Stomach smooth muscle (tissue), 2 donors: ENCODE measurements around the gene MYDGF.

Experiments used
- H3K27ac ChIP-seq: one replicate; pipeline ENCODE4 v1.7.0; 2013; ENCODE audit warnings: mild to moderate bottlenecking, low read length, inconsistent platforms
- H3K27me3 ChIP-seq, 2 donors: one replicate each; pipeline ENCODE4 v1.7.0; 2013; ENCODE audit warnings: low read length in 2 of 2; ENCODE audit not compliant: insufficient read depth in 2 of 2, control insufficient read depth in 1 of 2
- H3K36me3 ChIP-seq, 2 donors: one replicate each; pipeline ENCODE4 v1.7.0; 2013; ENCODE audit warnings: low read length in 2 of 2; ENCODE audit not compliant: control insufficient read depth in 2 of 2, insufficient read depth in 2 of 2
- H3K4me1 ChIP-seq: one replicate; pipeline ENCODE4 v1.7.0; 2013; ENCODE audit warnings: low read length; ENCODE audit not compliant: control insufficient read depth, insufficient read depth
- H3K4me3 ChIP-seq, 2 donors: one replicate each; pipeline ENCODE4 v1.7.0; 2013; ENCODE audit warnings: low read length in 2 of 2
- H3K9ac ChIP-seq, 2 donors: one replicate each; pipeline ENCODE4 v1.7.0; 2013; ENCODE audit warnings: low read length in 2 of 2, mild to moderate bottlenecking in 1 of 2
- H3K9me3 ChIP-seq, 2 donors: one replicate each; pipeline ENCODE4 v1.7.0; 2013; ENCODE audit warnings: low read length in 2 of 2; ENCODE audit not compliant: control insufficient read depth in 2 of 2
- donor health status: healthy.
- donor health status: Pancreatic carcinoma.

The MYDGF gene

GRCh38 chr19:4699826-4700692 lies 29.9 kb upstream of the MYDGF start:
- H3K4me3 ChIP-seq, result no peak overlapping the region
- no peak overlapping the region for H3K27ac ChIP-seq
- no peaks in the 10 kb centered on the region for H3K27me3 ChIP-seq
- H3K9me3 ChIP-seq, result no peaks in the 10 kb centered on the region
- H3K36me3 ChIP-seq, result peaks cover 52 to 69% of the 10 kb centered on the region in 2 donors
- no peak overlapping the region for H3K9ac ChIP-seq
- H3K4me1 ChIP-seq, result no peaks in the 10 kb centered on the region

DNA sequence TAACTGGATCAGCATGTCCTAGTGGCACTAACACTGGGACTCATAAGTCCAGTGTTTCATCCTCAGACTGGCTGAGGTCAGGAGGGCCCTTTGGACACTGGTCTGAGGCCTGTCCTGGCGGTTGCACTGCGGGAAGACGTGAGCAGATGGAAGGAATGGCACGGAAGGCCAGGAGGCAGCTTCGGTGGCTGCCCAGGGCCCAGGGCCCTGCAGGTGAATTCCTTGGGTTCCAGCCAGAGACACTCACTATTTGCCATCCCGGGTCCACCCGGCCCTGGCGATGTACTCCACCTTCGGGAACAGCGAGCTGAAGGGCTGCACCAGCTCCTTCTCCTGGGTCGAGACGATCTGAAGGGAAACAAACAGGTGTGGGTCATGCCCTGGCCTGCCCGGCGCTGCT lies 27.2 kb upstream of the MYDGF start:
- Histone ChIP-seq H3K36me3 (peaks cover 60 to 80% of the 10 kb centered on the region in 2 donors), H3K4me1 (no peaks in the 10 kb centered on the region), H3K4me3 (no peak overlapping the region), H3K9ac (no peak overlapping the region), H3K9me3 (no peaks in the 10 kb centered on the region), H3K27ac (no peak overlapping the region), H3K27me3 (no peaks in the 10 kb centered on the region)

- Histone ChIP-seq H3K9ac (no peak overlapping the region), H3K9me3 (no peaks in the 10 kb centered on the region), H3K4me3 (no peak overlapping the region), H3K27ac (no peak overlapping the region), H3K36me3 (peaks cover 59 to 68% of the 10 kb centered on the region in 2 donors), H3K4me1 (no peaks in the 10 kb centered on the region), H3K27me3 (no peaks in the 10 kb centered on the region)
Observed at GRCh38 chr19:4695224-4695731, 25.1 kb upstream of the MYDGF start.

DNA sequence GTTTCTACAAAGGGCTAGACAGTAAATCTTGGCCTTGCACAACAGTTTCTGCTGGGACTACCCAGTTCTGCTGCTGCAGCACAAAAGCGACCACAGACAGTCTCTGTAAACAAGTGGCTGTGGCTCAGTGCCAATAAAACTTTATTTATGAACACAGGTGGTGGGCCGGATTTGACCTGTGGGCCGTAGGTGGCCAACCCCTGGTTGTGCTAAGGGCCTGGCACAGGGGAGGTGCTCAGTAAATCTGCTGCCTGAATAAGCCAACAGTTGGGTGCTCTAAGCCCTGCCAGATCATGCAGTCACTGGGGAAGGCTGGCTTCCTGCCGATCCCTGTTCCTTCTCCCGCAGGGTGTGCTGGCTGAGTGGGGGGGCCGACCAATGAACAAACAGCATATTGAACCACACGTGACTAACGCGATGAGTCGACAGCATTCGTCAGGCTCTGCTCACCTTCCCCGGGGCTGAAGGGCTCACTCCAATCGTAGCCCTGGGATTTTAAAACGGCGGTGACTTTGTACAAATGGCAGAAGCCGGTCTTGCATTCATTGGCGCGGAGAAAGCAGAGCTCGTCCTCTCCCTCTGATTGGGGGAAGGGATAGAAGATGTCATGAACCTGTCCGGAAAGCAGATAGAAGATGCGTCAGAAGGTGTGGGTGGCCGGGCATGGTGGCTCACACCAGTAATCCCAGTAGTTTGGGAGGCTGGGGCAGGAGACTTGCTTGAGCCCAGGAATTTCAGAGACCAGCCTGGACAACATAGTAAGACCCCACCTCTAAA lies 24.3 kb upstream of the MYDGF start:
- Histone ChIP-seq H3K4me3 (no peak overlapping the region), H3K36me3 (peaks cover 66 to 67% of the 10 kb centered on the region in 2 donors), H3K9ac (no peak overlapping the region), H3K27ac (no peak overlapping the region), H3K4me1 (no peaks in the 10 kb centered on the region), H3K27me3 (no peaks in the 10 kb centered on the region), H3K9me3 (no peaks in the 10 kb centered on the region)

DNA sequence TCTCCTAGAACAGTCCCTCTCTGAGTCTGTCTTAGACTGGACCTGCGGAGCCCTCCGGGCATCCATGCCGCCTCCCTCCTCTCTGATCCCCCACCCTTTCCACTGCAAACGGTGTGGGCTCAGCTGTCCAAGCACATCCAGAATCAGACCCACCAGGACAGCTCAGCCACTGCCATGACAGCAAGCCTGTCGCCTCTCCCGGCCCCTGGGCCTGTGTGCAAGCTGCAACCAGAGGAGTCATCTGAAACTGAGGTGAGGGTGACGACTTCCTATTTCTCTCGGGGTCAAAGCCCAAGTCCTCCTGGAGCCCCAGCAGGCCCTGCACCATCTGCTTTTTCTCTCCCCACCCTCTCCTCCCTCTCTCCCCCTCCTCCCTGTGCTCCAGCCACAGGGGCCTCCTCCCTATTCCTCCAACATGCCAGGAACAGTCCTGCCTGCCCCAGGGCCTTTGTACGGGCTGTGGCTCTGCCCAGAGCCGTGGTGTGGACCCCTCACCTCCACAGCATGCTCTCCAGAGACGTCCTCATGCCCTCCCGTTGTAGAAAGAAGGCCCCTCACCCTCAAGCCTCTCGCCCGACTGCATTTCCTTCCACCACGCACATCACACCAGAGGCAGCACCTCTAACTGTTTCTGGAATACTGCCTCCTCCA lies 23.5 kb upstream of the MYDGF start:
- Histone ChIP-seq H3K4me3 (no peak overlapping the region), H3K9ac (no peak overlapping the region), H3K27me3 (no peaks in the 10 kb centered on the region), H3K36me3 (peaks cover 66 to 67% of the 10 kb centered on the region in 2 donors), H3K9me3 (no peaks in the 10 kb centered on the region), H3K27ac (no peak overlapping the region), H3K4me1 (no peaks in the 10 kb centered on the region)

GRCh38 chr19:4693078-4693350 lies 22.9 kb upstream of the MYDGF start:
- Histone ChIP-seq H3K9me3 (no peaks in the 10 kb centered on the region), H3K4me3 (no peak overlapping the region), H3K36me3 (peaks cover 60 to 67% of the 10 kb centered on the region in 2 donors), H3K4me1 (no peaks in the 10 kb centered on the region), H3K9ac (no peak overlapping the region), H3K27me3 (no peaks in the 10 kb centered on the region), H3K27ac (no peak overlapping the region)

DNA sequence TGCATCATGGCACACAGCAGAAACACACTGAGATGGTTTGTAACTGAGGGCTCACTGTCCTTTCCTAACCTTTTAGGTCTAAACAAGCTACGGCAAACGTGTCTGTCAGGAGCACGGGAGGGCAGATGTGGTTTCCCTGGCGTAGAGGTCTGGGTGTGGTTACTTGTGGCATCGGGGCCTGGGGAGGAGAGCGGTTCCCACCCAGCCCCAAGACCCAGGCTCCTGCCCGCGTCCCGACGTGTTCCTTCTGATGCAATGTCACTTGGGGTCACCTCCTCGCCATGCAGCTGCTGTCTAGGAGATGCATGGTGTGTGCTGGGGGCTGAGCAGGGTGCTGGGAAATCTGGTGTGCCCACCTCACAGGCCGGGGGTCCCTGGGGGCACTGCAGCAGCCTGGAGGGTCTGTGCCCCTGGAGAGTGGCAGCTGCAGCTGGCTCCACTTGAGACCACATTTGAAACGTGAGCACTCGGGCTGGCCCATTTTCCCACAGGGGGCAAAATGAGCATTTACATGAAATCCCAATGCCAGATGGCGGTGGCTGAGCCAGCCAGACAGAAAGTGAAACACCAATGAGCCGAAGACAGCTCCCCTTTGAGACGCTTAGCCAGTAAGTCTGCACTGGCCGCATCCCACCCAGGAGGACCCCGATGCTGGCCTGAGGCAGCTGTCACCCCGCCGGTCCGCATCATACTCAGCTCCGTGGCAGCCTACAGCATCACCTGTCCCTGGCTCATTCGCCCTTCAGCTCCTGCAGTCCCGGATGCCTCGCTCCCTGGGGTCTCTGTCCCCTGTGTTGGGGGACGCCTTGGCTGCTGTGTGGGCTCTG lies 22.3 kb upstream of the MYDGF start:
- H3K36me3 ChIP-seq, result peaks cover 59 to 63% of the 10 kb centered on the region in 2 donors
- H3K4me1 ChIP-seq, result no peaks in the 10 kb centered on the region
- H3K9me3 ChIP-seq, result no peaks in the 10 kb centered on the region
- no peak overlapping the region for H3K9ac ChIP-seq
- H3K4me3 ChIP-seq, result no peak overlapping the region
- H3K27me3 ChIP-seq, result no peaks in the 10 kb centered on the region
- H3K27ac ChIP-seq, result no peak overlapping the region

DNA sequence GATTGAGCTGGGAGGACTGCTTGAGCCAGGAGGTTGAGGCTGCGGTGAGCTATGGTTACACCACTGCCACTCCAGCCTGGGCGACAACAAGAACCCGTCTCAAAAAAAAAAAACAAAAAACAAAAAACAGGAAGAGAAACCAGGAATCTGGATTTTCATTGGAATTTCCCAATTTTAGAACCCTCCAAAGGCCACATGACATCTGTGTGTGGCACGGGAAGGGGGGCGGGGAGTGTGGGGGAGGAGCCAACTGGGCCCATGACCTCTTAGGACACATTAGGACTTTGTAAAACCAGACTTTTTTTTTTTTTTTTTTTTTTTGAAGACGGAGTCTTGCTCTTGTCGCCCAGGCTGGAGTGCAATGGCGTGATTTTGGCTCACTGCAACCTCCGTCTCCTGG lies 21.2 kb upstream of the MYDGF start:
- Histone ChIP-seq H3K27ac (no peak overlapping the region), H3K27me3 (no peaks in the 10 kb centered on the region), H3K9me3 (no peaks in the 10 kb centered on the region), H3K4me1 (no peaks in the 10 kb centered on the region), H3K36me3 (peaks cover 58 to 60% of the 10 kb centered on the region in 2 donors), H3K9ac (no peak overlapping the region), H3K4me3 (no peak overlapping the region)

DNA sequence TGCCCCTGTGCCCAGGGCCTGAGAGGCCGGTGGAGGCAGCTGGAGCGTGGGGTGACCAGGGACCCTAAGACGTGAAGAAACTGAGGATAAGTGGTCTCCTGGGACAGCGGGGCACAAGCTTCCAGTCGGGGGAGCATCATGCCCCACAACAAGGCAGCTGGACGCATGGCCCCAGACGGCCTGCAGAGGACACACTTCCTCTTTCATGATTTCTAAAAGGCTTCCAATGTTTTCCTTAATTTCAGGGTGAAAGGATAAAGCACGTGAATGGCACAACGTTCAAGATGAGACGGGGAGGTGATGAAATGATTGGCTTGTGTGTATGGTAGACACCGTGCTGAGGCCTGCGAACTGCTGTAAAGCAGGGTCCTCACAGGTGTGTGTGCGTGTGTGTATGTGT lies 20.2 kb upstream of the MYDGF start:
- Histone ChIP-seq H3K4me1 (no peaks in the 10 kb centered on the region), H3K27me3 (no peaks in the 10 kb centered on the region), H3K9ac (no peak overlapping the region), H3K27ac (no peak overlapping the region), H3K9me3 (no peaks in the 10 kb centered on the region), H3K4me3 (no peak overlapping the region), H3K36me3 (peaks cover 55 to 57% of the 10 kb centered on the region in 2 donors)

GRCh38 chr19:4689403-4689802 lies 19.3 kb upstream of the MYDGF start:
- Histone ChIP-seq H3K4me1 (no peaks in the 10 kb centered on the region), H3K9ac (no peak overlapping the region), H3K9me3 (no peaks in the 10 kb centered on the region), H3K4me3 (no peak overlapping the region), H3K36me3 (peaks cover 51 to 52% of the 10 kb centered on the region in 2 donors), H3K27me3 (no peaks in the 10 kb centered on the region), H3K27ac (no peak overlapping the region)
